OCI-M2 (cell line): Measurements from ENCODE around the gene SH3PXD2A.
"Not testable (repeated sequence)": the region's sequence is repeated elsewhere in the genome, so short reads cannot be mapped to it uniquely, and the experiment has no call there.

Source experiments
- DNase-seq: peaks from one replicate; lab custom pipeline; 2025; ENCODE audit not compliant: unreplicated experiment; lab: John Stamatoyannopoulos, UW

SH3PXD2A gene

GRCh38 chr10:103813312-103813711 lies 42.1 kb downstream of the SH3PXD2A start:
- not testable (repeated sequence) for DNase-seq

- DNase-seq = no peak
Observed at GRCh38 chr10:103812432-103812831, 42.9 kb downstream of the SH3PXD2A start.

GRCh38 chr10:103812004-103812403 lies 43.4 kb downstream of the SH3PXD2A start:
- no peak for DNase-seq

- DNase-seq = no peak
Observed at GRCh38 chr10:103811463-103811862, 43.9 kb downstream of the SH3PXD2A start.

- no peak for DNase-seq
Observed at GRCh38 chr10:103808780-103809179, 46.6 kb downstream of the SH3PXD2A start.

- DNase-seq = no peak
Observed at GRCh38 chr10:103807996-103808395, 47.4 kb downstream of the SH3PXD2A start.

GRCh38 chr10:103806395-103807187 lies 48.8 kb downstream of the SH3PXD2A start:
- DNase-seq = no peak

- no peak for DNase-seq
Observed at GRCh38 chr10:103805781-103806180, 49.6 kb downstream of the SH3PXD2A start.

GRCh38 chr10:103804871-103805270 lies 50.5 kb downstream of the SH3PXD2A start:
- no peak for DNase-seq

GRCh38 chr10:103803941-103804340 lies 51.4 kb downstream of the SH3PXD2A start:
- no peak for DNase-seq

- DNase-seq = no peak
Observed at GRCh38 chr10:103802637-103803353, 52.6 kb downstream of the SH3PXD2A start.

- no peak for DNase-seq
Observed at GRCh38 chr10:103802081-103802480, 53.3 kb downstream of the SH3PXD2A start.

- no peak for DNase-seq
Observed at GRCh38 chr10:103800789-103801540, 54.4 kb downstream of the SH3PXD2A start.

GRCh38 chr10:103800089-103800488 lies 55.3 kb downstream of the SH3PXD2A start:
- no peak for DNase-seq

- DNase-seq = no peak
Observed at GRCh38 chr10:103799341-103799740, 56.0 kb downstream of the SH3PXD2A start.

GRCh38 chr10:103798511-103798910 lies 56.9 kb downstream of the SH3PXD2A start:
- DNase-seq = no peak

- DNase-seq = no peak
Observed at GRCh38 chr10:103797857-103798256, 57.5 kb downstream of the SH3PXD2A start.

GRCh38 chr10:103795634-103796270 lies 59.6 kb downstream of the SH3PXD2A start:
- no peak for DNase-seq

- no peak for DNase-seq
Observed at GRCh38 chr10:103794996-103795395, 60.4 kb downstream of the SH3PXD2A start.

GRCh38 chr10:103793920-103794883 lies 61.2 kb downstream of the SH3PXD2A start:
- no peak for DNase-seq
